GM12878 (cell line): ENCODE data around the gene ANKRD44. TPM values are rescaled to one million over a fixed set of nuclear protein-coding genes. Genes with fewer than 3 reads are reported as not detected.
A peak's percentile ranks its signal among the peaks of the same experiment; 100 is the strongest.

ENCODE experiments used
- ATAC-seq: fragments of 200-7000 bp; cut with Tn5 transposase; 3 replicates; pipeline ENCODE4 v1.9.1; 2020; ENCODE audit warnings: mild to moderate bottlenecking, moderate library complexity
- BruUV-seq: library from RNA; stranded (reverse); fragments of 400-500 nt; replicated peaks from 2 replicates; lab custom pipeline; 2021; lab: Mats Ljungman, UMichigan
- CTCF ChIA-PET: fragments of 300-600 bp; sonication (Branson Sonifier 250); formaldehyde crosslinking; extraction: SDS; loops from one replicate; lab custom pipeline; 2021; ENCODE audit warnings: inconsistent platforms; lab: Yijun Ruan, JAX
- POLR2A ChIA-PET: fragments of 350-600 bp; formaldehyde crosslinking; extraction: SDS; loops from one replicate; lab custom pipeline; 2021; ENCODE audit warnings: inconsistent platforms; lab: Charles Lee
- RAD21 ChIA-PET: fragments of 300-600 bp; sonication (Branson Sonifier 250); formaldehyde crosslinking; loops from one replicate; lab custom pipeline; 2023; ENCODE audit warnings: antibody characterized with exemption; ENCODE audit not compliant: unreplicated experiment; lab: Charles Lee
- SMC1A ChIA-PET: fragments of 300-600 bp; sonication (Branson Sonifier 250); formaldehyde crosslinking; loops from one replicate; lab custom pipeline; 2023; ENCODE audit not compliant: unreplicated experiment, uncharacterized antibody; lab: Charles Lee
- DNase-seq: peaks from one replicate; pipeline ENCODE4 v3.0.0-alpha.2; 2011; ENCODE audit warnings: low read depth, low spot score
- FAIRE-seq: peaks from 3 replicates; lab custom pipeline; 2011; peaks lifted over from hg19 to GRCh38; lab: Jason Lieb, UNC
- H2AFZ ChIP-seq: 2 replicates; pipeline ENCODE4 v1.6.0; 2011; ENCODE audit warnings: low read depth, low read length, control low read depth; ENCODE audit not compliant: control insufficient read depth
- H3K27ac ChIP-seq: 2 replicates; pipeline ENCODE4 v1.5.1; 2011; ENCODE audit warnings: control low read depth; ENCODE audit not compliant: control insufficient read depth, insufficient read depth
- H3K27me3 ChIP-seq, 2 experiments: replicated peaks in 1 of 2; 2 replicates each; pipeline versions ENCODE4 v1.6.0 to v1.6.1; 2011; ENCODE audit warnings: low read length in 1 of 2; ENCODE audit not compliant: control insufficient read depth in 2 of 2, insufficient read depth in 2 of 2
- H3K36me3 ChIP-seq, 2 experiments: 2 replicates each; pipeline ENCODE4 v1.5.1; 2011; ENCODE audit warnings: low read length in 1 of 2; ENCODE audit not compliant: control insufficient read depth in 2 of 2, insufficient read depth in 2 of 2
- H3K4me1 ChIP-seq: 2 replicates; pipeline ENCODE4 v1.6.1; 2011; ENCODE audit warnings: mild to moderate bottlenecking, low read length, moderate library complexity, mixed read lengths; ENCODE audit not compliant: control insufficient read depth, insufficient read depth
- H3K4me2 ChIP-seq: 2 replicates; pipeline ENCODE4 v1.6.0; 2011; ENCODE audit warnings: control low read depth; ENCODE audit not compliant: control insufficient read depth, insufficient read depth
- H3K4me3 ChIP-seq: fragments of 200-600 bp; sonication (generic); 2 replicates; pipeline ENCODE4 v1.5.1; 2016
- H3K79me2 ChIP-seq: 2 replicates; pipeline ENCODE4 v1.6.0; 2011; ENCODE audit warnings: low read length; ENCODE audit not compliant: control insufficient read depth, insufficient read depth
- H3K9ac ChIP-seq: 2 replicates; pipeline ENCODE4 v1.8.0; 2011; ENCODE audit warnings: low read length, control low read depth, mixed read lengths; ENCODE audit not compliant: control insufficient read depth, insufficient read depth
- H3K9me3 ChIP-seq: replicated peaks from 3 replicates; pipeline ENCODE4 v1.5.1; 2011; ENCODE audit warnings: mild to moderate bottlenecking, low read length; ENCODE audit not compliant: control insufficient read depth, insufficient read depth
- H4K20me1 ChIP-seq: 2 replicates; pipeline ENCODE4 v1.6.0; 2011; ENCODE audit not compliant: control insufficient read depth, insufficient read depth
- ATF7 ChIP-seq: fragments of 450-650 bp; IDR thresholded peaks from 2 replicates; pipeline ENCODE4 v1.6.1; 2016; ENCODE audit warnings: low read depth, mild to moderate bottlenecking
- RBBP5 ChIP-seq: fragments of 200-600 bp; sonication (generic); conservative IDR thresholded peaks from 2 replicates; pipeline ENCODE4 v1.6.1; 2016
- SPI1 ChIP-seq: IDR thresholded peaks from 2 replicates; pipeline ENCODE4 v1.6.1; 2011; ENCODE audit warnings: low read depth, mild to moderate bottlenecking, low read length, moderate library complexity, borderline replicate concordance; ENCODE audit not compliant: insufficient read depth
- TAF1 ChIP-seq: IDR thresholded peaks from 2 replicates; pipeline ENCODE4 v1.6.1; 2011; ENCODE audit warnings: mild to moderate bottlenecking, low read depth, low read length, borderline replicate concordance
- WRNIP1 ChIP-seq: IDR thresholded peaks from 2 replicates; pipeline ENCODE4 v1.6.1; 2011; ENCODE audit warnings: low read depth, low read length, improper control_type of control experiment, borderline replicate concordance
- ZNF384 ChIP-seq: IDR thresholded peaks from 2 replicates; pipeline ENCODE4 v1.6.1; 2012; ENCODE audit warnings: low read depth, mild to moderate bottlenecking, low read length, improper control_type of control experiment, borderline replicate concordance
- WGBS: methylation state at CpG from one replicate; pipeline ENCODE4 v1.1.6; 2016; ENCODE audit warnings: low lambda C conversion rate; ENCODE audit not compliant: insufficient replicate concordance, insufficient coverage; ENCODE audit errors: missing lambda C conversion rate; 5-methylcytosine and 5-hydroxymethylcytosine counted together
- in situ Hi-C: fragments of 300-500 bp; cut with MboI; formaldehyde crosslinking; loops from 9 replicates; pipeline ENCODE4 v1.14.3; 2018; ENCODE audit warnings: mixed read lengths
- intact Hi-C: fragments of 100-400 bp; cut with micrococcal nuclease; formaldehyde crosslinking; loops from one replicate; pipeline ENCODE4 v1.14.2; 2022; ENCODE audit not compliant: unreplicated experiment
- polyA plus RNA-seq, 11 experiments: library from polyadenylated mRNA; depleted of rRNA in 4 of 11; unstranded in 6 of 11; stranded (reverse) in 5 of 11; fragments of >200 nt; fragmentation: Nextera tagmentation in 4 of 11; fragmentation: Illumina TruSeq in 1 of 11; extraction: Ambion mirVana in 4 of 11; extraction: Trizol in 1 of 11; gene quantifications; 1 replicate in 1 of 11; 2 replicates in 10 of 11; pipeline versions ENCODE4 v1.2.1 to v1.2.3, GENCODE V29; 2011 to 2016; ENCODE audit warnings: inconsistent platforms in 2 of 11, missing spikeins in 2 of 11, low read depth in 1 of 11
- total RNA-seq, 4 experiments: library from RNA; depleted of rRNA in 3 of 4; stranded (reverse); fragments of >200 nt in 3 of 4; fragmentation: Illumina TruSeq in 1 of 4; extraction: Trizol in 1 of 4; gene quantifications; 2 replicates each; pipeline versions ENCODE4 v1.2.1 to v1.2.3, GENCODE V29; 2013 to 2021
- TF ChIP-seq, protein P1 (sequence below): fragments of 450-650 bp; formaldehyde crosslinking; IDR thresholded peaks from 2 replicates; pipeline ENCODE4 v1.4.0; 2020; ENCODE audit warnings: mild to moderate bottlenecking, moderate library complexity

Gene ANKRD44
- total and polyA plus RNA-seq, 10 of the 15 experiments (the other 5 are each of a cell fraction or from before 2014, with no cell fraction given): 19.1 to 99.1 (median 59.6) TPM

DNA sequence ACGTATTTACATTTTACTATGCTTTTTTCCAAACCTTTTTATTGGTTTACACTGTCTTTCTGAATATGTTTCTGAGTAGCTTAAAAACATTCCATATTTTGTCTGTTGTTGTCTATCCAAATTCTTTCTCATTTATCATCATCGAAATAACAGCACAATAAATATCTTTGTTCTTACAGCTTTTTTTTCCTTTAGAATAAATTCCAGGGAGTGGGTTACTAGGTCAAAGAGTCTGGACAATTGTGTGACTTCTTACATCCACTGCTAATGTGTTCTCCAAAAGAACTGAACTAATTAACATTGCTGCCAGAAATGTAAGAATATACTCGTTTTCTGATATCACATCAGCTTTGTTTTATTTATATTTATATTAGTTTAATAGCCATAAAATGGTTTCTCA lies 59.4 kb downstream of the ANKRD44 start (continued):
- TF ChIP-seq, protein P1, sequence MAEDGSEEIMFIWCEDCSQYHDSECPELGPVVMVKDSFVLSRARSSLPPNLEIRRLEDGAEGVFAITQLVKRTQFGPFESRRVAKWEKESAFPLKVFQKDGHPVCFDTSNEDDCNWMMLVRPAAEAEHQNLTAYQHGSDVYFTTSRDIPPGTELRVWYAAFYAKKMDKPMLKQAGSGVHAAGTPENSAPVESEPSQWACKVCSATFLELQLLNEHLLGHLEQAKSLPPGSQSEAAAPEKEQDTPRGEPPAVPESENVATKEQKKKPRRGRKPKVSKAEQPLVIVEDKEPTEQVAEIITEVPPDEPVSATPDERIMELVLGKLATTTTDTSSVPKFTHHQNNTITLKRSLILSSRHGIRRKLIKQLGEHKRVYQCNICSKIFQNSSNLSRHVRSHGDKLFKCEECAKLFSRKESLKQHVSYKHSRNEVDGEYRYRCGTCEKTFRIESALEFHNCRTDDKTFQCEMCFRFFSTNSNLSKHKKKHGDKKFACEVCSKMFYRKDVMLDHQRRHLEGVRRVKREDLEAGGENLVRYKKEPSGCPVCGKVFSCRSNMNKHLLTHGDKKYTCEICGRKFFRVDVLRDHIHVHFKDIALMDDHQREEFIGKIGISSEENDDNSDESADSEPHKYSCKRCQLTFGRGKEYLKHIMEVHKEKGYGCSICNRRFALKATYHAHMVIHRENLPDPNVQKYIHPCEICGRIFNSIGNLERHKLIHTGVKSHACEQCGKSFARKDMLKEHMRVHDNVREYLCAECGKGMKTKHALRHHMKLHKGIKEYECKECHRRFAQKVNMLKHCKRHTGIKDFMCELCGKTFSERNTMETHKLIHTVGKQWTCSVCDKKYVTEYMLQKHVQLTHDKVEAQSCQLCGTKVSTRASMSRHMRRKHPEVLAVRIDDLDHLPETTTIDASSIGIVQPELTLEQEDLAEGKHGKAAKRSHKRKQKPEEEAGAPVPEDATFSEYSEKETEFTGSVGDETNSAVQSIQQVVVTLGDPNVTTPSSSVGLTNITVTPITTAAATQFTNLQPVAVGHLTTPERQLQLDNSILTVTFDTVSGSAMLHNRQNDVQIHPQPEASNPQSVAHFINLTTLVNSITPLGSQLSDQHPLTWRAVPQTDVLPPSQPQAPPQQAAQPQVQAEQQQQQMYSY: no peak
- TF ChIP-seq WRNIP1 (no peak), ZNF384 (no peak), SPI1 (no peak), TAF1 (no peak)

DNA sequence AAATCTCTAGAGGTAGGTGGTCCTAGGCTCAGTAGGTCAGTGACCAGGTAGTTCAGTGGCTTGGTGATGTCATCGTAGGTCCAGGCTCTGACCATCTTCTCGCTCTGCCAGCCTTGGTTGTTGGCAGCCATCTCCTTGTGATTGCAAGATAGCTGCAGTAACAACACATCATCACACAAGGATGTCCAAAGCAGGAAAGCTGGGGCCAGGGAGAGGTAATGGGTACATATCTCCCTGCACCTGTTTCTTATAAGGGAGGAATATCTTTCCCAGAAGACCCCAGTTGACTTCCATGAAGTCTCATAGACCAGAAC lies 60.5 kb downstream of the ANKRD44 start:
- ChIA-PET RAD21 (interaction anchor here (0.9 to 5.9 kb wide), 9 partner anchors 10 to 98 kb away, joined by 3 to 43 read pairs (median 5); no protein-coding TSS in a partner anchor), SMC1A (interaction anchor here (0.9 to 5.3 kb wide), 21 partner anchors 11 to 82 kb away, joined by 3 to 53 read pairs (median 6); no protein-coding TSS in a partner anchor), POLR2A (interaction anchor here (0.6 to 2.1 kb wide), 10 partner anchors 9 to 847 kb away, joined by 3 to 22 read pairs (median 4); no protein-coding TSS in a partner anchor), CTCF (interaction anchor here (0.8 to 2.0 kb wide), 7 partner anchors 9 to 51 kb away, joined by 3 to 12 read pairs (median 4); no protein-coding TSS in a partner anchor)
- Histone ChIP-seq H3K4me1 (peaks cover 24% of the 10 kb centered on the region), H4K20me1 (no peaks in the 10 kb centered on the region), H2AFZ (no peak overlapping the region), H3K9ac (peak overlapping the region; percentile 47; the same call in 1 of the 2 replicates), H3K4me2 (peak overlapping the region; percentile 86), H3K36me3 (peaks cover 3 to 4% of the 10 kb centered on the region in 2 experiments; a peak in 2 of 4 replicates), H3K4me3 (0 out of 2 replicates have a peak overlapping the region, but pooled peaks have one; percentile 33), H3K27ac (peak overlapping the region; percentile 76), H3K27me3 (no peaks in the 10 kb centered on the region), H3K9me3 (no peaks in the 10 kb centered on the region; the same call in 1 of the 3 replicates), H3K79me2 (peaks cover 91% of the 10 kb centered on the region)
- TF ChIP-seq RBBP5: no peak
- 0 out of 2 replicates have a peak, but pooled peaks have one; percentile 21 for TF ChIP-seq ATF7
- no TSS peak for BruUV-seq
- intact Hi-C loops (no loop called here), in situ Hi-C loops (no loop called here)
- no peak for DNase-seq
- peak; percentile 12; the same call in 2 of the 3 replicates for ATAC-seq
- WGBS: 100% methylated on average over 2 of the region's 2 CpGs
- FAIRE-seq: no peak
